Pancreas (tissue), 10 donors: ENCODE data around the gene FARP2. TPM values are rescaled to one million over a fixed set of nuclear protein-coding genes. Genes with fewer than 3 reads are reported as not detected.

Experiments used
- ATAC-seq, 4 donors: fragments of 200-7000 bp; cut with Tn5 transposase; one replicate each; pipeline versions ENCODE4 v1.8.0 to v1.9.1; 2020; ENCODE audit warnings: mild to moderate bottlenecking in 4 of 4, moderate library complexity in 4 of 4
- DNase-seq, 6 donors: peaks; one replicate each; pipeline ENCODE4 v3.0.0-alpha.2; 2020
- FAIRE-seq: peaks from 2 replicates; lab custom pipeline; 2012; peaks lifted over from hg19 to GRCh38; lab: Jason Lieb, UNC
- H3K27ac ChIP-seq, 4 donors: fragments of 200-600 bp; sonication (generic); 1 replicate in 3 of 4; 2 replicates in 1 of 4; pipeline versions ENCODE4 v1.5.0 to v1.8.0; 2020
- H3K27me3 ChIP-seq, 4 donors: fragments of 200-600 bp; one replicate each; pipeline ENCODE4 v1.8.0; 2021
- H3K36me3 ChIP-seq, 3 donors: fragments of 200-600 bp; sonication (generic) in 1 of 3; one replicate each; pipeline versions ENCODE4 v1.5.0 to v1.8.0; 2020 to 2021
- H3K4me1 ChIP-seq, 3 donors: fragments of 200-600 bp; one replicate each; pipeline ENCODE4 v1.8.0; 2021
- H3K4me3 ChIP-seq, 4 donors: fragments of 200-600 bp; sonication (generic) in 2 of 4; one replicate each; pipeline versions ENCODE4 v1.5.0 to v1.8.0; 2020 to 2021
- H3K9me3 ChIP-seq, 4 donors: fragments of 200-600 bp; one replicate each; pipeline ENCODE4 v1.8.0; 2021
- WGBS, 2 donors: extraction: QIAGEN DNeasy Blood & Tissue Kit; methylation state at CpG; one replicate each; pipeline ENCODE4 v1.1.7; 2013; 5-methylcytosine and 5-hydroxymethylcytosine counted together
- intact Hi-C, 3 donors: fragments of 100-400 bp; cut with DNase I; formaldehyde crosslinking; loops; one replicate each; pipeline versions ENCODE4 v1.11.1 to v1.14.2; 2022
- polyA plus RNA-seq, 2 donors: library from polyadenylated mRNA; stranded (reverse); fragments of 200-250 nt; gene quantifications; one replicate each; pipeline ENCODE4 v1.2.3, GENCODE V29; 2013
- total RNA-seq, 6 donors: library from RNA; stranded (reverse); fragmentation: NEBNext Ultra II Directional in 4 of 6; extraction: Animal tissue kit (Norgen Biotek cat#: 25700) in 4 of 6; gene quantifications; one replicate each; pipeline versions ENCODE4 v1.2.1 to v1.2.4, GENCODE V29; 2021 to 2023
- TF ChIP-seq, protein P1 (sequence below), 4 donors: fragments of 200-600 bp; sonication (generic) in 3 of 4; IDR thresholded peaks; one replicate each; pipeline versions ENCODE4 v1.5.0 to v1.8.0; 2021; ENCODE audit warnings: antibody characterized with exemption in 4 of 4
- donor health status: healthy with polysubstance abuse.
- donor health status: DM: no; HTN: no; CAD: no; lungs with moderate emphysema.
- donor health status: DM: no; HTN: no; CAD: no.
- donor health status: control.
- donor health status: control.
- donor health status: Bipolar disorder and iron deficiency.
- donor health status: DM: yes; HTN: yes; CAD: no.
- donor health status: DM: no; HTN: no; CAD: no.
- donor health status: DM: no; HTN: no; CAD: no.
- donor health status: DM: yes; HTN: yes; CAD: no.

The FARP2 gene
- total and polyA plus RNA-seq, 8 donors: 16.9 to 44.9 (median 25.8) TPM

DNA sequence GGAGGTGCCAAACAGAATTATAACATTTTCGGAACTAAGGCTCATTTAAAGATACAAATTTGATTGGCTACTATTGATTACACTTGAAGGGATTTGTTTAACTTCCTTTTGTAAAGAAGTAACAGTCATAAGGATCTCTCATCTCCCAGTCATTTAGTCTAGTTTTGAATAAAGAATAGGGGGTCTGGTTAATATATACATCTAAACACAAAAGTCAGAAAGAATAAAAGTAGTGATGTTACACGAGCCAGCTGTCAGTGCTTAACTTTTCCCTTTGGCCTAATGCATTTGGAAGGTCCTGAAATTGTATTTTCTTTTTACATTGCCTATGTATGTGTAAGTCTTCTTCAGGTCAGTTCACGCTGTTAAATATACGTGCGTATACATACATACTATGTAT lies 32.3 kb upstream of the FARP2 start:
- DNase-seq (no peak), FAIRE-seq (no peak), ATAC-seq (no peak)
- Histone ChIP-seq H3K9me3 (no peaks in the 10 kb centered on the region), H3K27ac (peak overlapping the region in 1 of 4 donors; percentile 9), H3K4me1 (peaks cover 43 to 57% (median 43%) of the 10 kb centered on the region in 3 donors), H3K27me3 (no peaks in the 10 kb centered on the region), H3K4me3 (no peak overlapping the region), H3K36me3 (peaks cover 0 to 22% (median 12%) of the 10 kb centered on the region in 3 donors)
- WGBS, 2 donors: 49 to 53% methylated on average over 5 of the region's 5 CpGs
- TF ChIP-seq, protein P1, sequence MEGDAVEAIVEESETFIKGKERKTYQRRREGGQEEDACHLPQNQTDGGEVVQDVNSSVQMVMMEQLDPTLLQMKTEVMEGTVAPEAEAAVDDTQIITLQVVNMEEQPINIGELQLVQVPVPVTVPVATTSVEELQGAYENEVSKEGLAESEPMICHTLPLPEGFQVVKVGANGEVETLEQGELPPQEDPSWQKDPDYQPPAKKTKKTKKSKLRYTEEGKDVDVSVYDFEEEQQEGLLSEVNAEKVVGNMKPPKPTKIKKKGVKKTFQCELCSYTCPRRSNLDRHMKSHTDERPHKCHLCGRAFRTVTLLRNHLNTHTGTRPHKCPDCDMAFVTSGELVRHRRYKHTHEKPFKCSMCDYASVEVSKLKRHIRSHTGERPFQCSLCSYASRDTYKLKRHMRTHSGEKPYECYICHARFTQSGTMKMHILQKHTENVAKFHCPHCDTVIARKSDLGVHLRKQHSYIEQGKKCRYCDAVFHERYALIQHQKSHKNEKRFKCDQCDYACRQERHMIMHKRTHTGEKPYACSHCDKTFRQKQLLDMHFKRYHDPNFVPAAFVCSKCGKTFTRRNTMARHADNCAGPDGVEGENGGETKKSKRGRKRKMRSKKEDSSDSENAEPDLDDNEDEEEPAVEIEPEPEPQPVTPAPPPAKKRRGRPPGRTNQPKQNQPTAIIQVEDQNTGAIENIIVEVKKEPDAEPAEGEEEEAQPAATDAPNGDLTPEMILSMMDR (IDR thresholded peaks at IDR 0.05): no peak
- intact Hi-C loops: no loop called here

DNA sequence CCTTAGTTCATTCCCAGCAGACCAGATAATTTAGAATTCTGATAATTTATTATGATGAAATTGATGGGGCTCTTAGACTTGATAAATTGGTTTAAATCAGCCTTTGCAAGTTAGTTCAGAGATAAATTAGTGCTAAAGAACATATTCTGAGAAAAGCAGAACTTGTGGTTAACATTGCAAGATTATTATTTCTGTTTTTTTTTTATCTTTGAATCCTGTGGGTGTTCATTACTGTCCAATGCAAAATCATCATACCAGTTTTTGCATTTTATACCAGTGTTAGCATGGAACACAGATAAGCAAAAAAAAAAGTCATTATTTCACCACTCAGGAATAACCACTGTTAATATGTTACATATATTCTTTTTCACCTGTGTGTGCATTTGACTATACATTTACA lies 31.3 kb upstream of the FARP2 start:
- Histone ChIP-seq H3K27me3 (no peaks in the 10 kb centered on the region), H3K4me3 (no peak overlapping the region), H3K36me3 (peaks cover 0 to 30% (median 13%) of the 10 kb centered on the region in 3 donors), H3K4me1 (peaks cover 37 to 51% (median 43%) of the 10 kb centered on the region in 3 donors), H3K27ac (peak overlapping the region in 1 of 4 donors; percentile 16), H3K9me3 (no peaks in the 10 kb centered on the region)
- no peak for ATAC-seq
- intact Hi-C loops: no loop called here
- no peak for FAIRE-seq
- TF ChIP-seq, protein P1 (IDR thresholded peaks at IDR 0.05): no peak
- no peak for DNase-seq

DNA sequence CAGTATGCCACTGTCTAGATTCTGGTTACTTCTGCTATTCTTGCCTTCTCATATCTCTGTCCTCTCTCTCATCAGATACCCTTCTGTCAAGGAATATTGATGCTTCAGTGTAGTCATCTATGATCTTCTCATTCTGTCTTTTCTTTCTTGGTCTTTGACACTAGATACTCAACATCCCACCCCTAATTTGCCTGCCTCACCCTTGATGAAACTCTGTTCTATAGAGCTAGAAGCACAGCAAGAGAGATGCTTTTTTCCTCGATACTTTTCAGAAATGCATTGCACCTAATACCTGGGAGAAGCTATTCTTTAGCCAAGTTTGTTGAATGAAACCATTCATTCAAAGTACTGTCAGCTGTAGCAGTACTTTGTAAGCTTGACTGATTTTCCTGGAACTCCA lies 30.8 kb upstream of the FARP2 start:
- DNase-seq: no peak
- H3K27ac ChIP-seq: no peak overlapping the region
- FAIRE-seq: no peak
- H3K4me1 ChIP-seq: peaks cover 32 to 46% (median 43%) of the 10 kb centered on the region in 3 donors
- WGBS, 2 donors: 66 to 74% methylated on average over 1 of the region's 1 CpG
- no peak for ATAC-seq
- intact Hi-C loops: no loop called here
- H3K9me3 ChIP-seq: no peaks in the 10 kb centered on the region
- H3K36me3 ChIP-seq: peaks cover 0 to 31% (median 18%) of the 10 kb centered on the region in 3 donors
- TF ChIP-seq, protein P1 (IDR thresholded peaks at IDR 0.05): no peak
- no peak overlapping the region for H3K4me3 ChIP-seq
- H3K27me3 ChIP-seq: no peaks in the 10 kb centered on the region

DNA sequence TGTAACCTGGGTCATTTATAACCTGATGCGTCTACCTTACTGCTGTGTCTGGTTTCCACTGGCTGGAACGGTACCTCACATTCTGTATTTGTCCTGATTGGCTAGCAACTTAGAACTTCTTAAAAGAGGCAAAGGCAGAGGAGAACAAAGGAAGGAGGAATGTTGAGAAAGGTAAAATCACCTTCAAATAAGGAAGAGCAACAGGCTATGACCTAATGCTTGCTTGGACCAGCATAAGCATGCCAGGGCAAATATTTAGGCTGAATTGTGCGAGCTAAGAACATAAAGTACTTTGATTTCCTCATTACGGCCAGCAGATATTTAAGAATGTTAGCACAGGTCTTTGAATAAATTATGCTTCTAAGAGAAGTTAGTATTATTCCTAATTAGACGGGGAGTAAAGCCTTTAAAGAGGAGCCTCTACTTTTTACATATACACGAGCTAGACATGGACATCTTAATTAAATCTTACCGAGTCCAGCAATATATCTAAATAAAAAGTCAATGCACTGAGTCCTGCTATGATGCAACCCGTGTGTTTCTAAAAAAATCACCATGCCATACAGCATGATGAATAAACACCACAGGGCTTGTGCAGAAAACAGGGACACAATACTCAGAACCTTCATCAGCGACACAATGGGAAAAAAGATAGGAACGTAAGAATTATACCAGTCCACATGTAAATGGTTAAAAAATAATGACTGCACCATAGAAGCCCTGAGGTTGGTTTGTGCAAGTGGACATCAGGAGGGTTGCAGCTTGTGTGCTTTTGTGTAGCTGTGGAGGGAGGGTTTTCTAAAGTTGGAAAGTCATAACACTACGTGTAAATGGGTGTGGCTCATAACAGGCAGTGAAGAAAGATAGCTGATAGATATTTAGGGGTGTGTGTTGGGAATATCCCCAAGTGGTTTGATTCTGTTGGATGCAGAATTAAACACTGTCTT lies 26.1 kb upstream of the FARP2 start:
- FAIRE-seq (no peak), DNase-seq (no peak), ATAC-seq (no peak)
- intact Hi-C loops: loop anchor here in 1 of 3 donors (10.0 kb wide), 1 partner anchor 65 kb away; no protein-coding TSS in a partner anchor
- Histone ChIP-seq H3K36me3 (peaks cover 0 to 31% (median 25%) of the 10 kb centered on the region in 3 donors), H3K9me3 (no peaks in the 10 kb centered on the region), H3K4me1 (peaks cover 4 to 6% (median 5%) of the 10 kb centered on the region in 3 donors), H3K4me3 (no peak overlapping the region), H3K27me3 (no peaks in the 10 kb centered on the region), H3K27ac (no peak overlapping the region)
- 86 to 90% methylated on average over 11 of the region's 11 CpGs for WGBS, 2 donors
- TF ChIP-seq, protein P1 (IDR thresholded peaks at IDR 0.05): no peak
